HG02623 (cell line): ENCODE data around the gene C18orf32.
"Not testable (repeated sequence)": the region's sequence is repeated elsewhere in the genome, so short reads cannot be mapped to it uniquely, and the experiment has no call there.

Experiments
- ATAC-seq: cut with Tn5 transposase; IDR thresholded peaks from one replicate; pipeline ENCODE4 v1.9.1; 2021; ENCODE audit warnings: moderate library complexity; ENCODE audit not compliant: unreplicated experiment

Gene C18orf32

GRCh38 chr18:49472459-49472858, 14.6 kb downstream of the C18orf32 start:
- ATAC-seq: no peak

DNA sequence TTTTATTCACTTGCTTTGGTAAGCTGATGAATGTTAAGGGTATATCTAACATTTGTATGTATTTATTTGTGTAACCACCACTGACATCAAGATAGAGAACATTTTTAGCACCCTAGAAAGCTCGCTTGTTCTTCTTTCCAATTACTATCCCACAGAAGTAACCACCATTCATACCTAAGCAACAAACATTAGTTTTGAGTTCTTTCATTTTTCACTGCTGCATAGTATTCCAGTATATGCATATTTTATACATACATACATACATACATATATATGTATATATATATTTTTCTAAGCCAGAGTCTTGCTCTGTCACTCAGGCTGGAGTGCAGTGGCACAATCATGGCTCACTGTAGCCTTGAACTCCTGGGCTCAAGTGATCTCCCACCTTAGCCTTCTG, 15.5 kb downstream of the C18orf32 start:
- ATAC-seq: no peak

- no peak for ATAC-seq
Measured at GRCh38 chr18:49467599-49467998, 19.4 kb downstream of the C18orf32 start.

GRCh38 chr18:49467019-49467563, 19.9 kb downstream of the C18orf32 start:
- no peak for ATAC-seq

DNA sequence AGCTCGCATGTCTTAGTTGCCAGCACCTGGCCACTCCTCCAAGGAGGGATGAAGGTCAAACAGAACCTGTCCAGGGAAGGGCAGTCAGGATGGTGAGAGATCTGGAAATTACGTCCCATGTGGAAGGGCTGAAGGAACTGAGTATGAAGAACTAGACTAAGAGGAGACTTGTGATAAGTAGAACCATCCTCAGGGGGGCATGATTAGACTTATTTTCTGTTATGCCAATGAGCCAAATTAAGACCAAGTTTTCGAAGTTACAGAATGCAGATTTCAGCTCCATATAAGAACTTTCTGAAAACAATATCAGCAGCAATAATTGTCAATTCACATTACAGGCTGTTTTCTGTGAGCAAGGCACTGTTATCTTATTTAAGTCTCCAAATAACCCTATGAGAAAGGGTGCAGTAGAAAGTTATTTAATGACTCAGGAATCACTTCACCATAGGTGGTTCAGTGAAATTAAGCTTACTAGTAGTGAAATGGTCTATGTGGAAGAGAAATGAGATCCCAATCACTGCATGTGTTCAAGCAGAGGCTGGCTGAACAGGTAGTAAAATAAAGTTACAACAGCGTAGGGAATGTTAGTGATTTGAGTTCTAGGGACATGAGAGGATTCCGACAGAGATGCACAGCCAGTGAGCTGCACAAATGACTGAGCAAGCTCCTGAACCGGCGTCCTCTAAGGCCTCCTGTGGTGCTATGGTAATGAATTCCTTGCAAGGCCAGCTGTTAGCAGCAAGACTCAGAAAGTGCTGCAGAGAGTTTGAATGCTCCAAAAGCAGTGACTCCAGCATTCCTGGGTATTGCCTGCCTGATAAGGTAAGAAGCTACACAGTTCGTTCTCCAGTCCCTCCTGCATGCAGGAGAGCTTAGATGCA, 22.1 kb downstream of the C18orf32 start:
- ATAC-seq: no peak

GRCh38 chr18:49461602-49461977, 25.4 kb downstream of the C18orf32 start:
- no peak for ATAC-seq

GRCh38 chr18:49460976-49461601, 25.9 kb downstream of the C18orf32 start:
- ATAC-seq: no peak

GRCh38 chr18:49459404-49460171, 27.4 kb downstream of the C18orf32 start:
- peak; percentile 22 for ATAC-seq

- ATAC-seq: no peak
Measured at GRCh38 chr18:49457616-49458015, 29.4 kb downstream of the C18orf32 start.

DNA sequence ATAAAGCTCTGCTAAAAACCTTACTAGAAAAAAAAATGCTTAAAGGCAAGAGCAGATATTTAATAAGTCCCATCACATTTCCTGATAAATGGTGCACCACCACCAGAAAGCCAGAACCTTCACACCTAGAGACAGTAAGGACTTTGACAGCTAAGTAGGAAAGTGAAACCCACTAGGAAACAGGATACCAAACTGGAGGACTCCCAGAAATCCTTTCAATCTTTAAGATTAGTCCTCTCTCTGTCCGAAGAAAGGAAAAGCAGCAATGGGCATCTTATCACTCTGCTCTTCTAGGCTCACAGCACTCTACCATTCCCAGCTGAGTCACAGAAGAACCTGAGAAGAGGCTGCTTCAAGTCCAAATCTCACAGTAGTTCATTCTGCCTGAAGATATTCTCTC, 30.2 kb downstream of the C18orf32 start:
- ATAC-seq: no peak

GRCh38 chr18:49452534-49452933, 34.5 kb downstream of the C18orf32 start:
- not testable (repeated sequence) for ATAC-seq

GRCh38 chr18:49447810-49448745, 39.0 kb downstream of the C18orf32 start:
- no peak for ATAC-seq

DNA sequence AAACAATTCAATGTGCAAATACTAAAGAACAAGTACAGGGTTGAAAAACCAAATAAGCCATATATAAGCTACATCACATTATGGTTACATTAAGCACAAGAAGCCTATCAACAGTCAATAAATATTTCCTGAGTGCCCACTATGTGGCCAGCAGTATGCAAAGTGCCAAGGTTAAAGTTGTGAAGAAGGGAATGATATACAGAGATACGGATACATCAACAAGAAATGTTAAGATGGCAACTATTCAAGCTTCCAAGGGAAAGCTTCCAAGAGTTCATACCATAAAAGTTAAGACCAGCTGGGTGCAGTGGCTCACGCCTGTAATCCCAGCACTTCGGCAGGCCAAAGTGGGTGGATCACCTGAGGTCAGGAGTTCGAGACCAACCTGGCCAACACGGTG, 40.6 kb downstream of the C18orf32 start:
- no peak for ATAC-seq

DNA sequence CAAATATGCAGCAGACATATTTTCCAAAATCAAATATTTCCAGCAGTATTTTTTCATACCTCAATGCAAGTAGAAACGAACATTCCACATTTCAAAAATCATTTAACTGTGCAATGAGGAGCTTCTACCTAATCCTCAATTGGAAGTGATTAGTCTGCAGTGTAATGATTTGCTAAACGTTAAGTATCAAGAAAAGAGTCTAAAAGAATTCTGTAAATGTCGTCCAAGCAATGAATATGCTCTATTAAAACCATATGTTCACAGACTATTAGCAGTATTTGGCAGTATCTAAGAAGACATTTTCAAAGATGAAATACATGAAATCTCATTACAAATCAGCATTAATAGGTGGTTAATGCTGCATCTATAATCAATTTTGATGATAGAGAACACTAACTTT, 42.5 kb downstream of the C18orf32 start:
- ATAC-seq: no peak

DNA sequence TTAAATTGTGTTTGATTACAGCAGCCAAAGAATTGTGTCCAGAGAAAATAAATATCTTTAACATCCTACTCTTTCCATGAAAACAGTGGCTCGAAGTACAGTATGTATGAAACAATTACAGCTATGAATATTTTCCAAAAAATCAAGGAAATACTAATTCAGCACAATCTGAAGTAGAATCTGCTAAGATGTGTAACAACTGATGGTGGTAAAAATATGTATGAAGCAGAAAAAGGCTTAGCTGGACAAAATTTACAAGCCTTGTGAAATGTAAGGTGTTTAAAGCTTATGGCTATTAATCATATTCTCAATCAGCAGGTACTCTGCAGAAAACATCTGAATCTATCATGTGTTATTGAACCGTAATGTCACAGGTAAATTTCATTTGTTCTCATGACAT, 43.2 kb downstream of the C18orf32 start:
- no peak for ATAC-seq

- no peak for ATAC-seq
Measured at GRCh38 chr18:49441338-49441938, 45.6 kb downstream of the C18orf32 start.

DNA sequence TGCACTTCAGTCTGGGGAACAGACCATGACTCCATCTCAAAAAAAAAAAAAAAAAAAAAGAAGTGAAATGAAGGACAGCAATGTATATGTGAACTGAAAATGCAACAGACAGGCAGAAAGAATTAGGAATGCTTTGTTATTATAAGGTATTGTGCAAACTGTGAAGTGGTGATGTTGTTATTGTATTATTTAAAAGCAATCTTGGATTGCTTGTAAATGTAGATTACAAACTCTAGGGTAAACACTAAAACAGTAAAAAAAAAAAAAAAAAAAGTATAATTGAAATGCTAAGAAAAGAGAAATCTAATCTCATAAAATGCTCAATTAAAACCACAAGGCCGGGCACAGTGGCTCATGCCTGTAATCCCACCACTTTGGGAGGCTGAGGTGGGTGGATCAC, 51.9 kb downstream of the C18orf32 start:
- ATAC-seq: no peak

GRCh38 chr18:49432602-49433001, 54.4 kb downstream of the C18orf32 start:
- ATAC-seq: no peak

GRCh38 chr18:49431165-49431962, 55.7 kb downstream of the C18orf32 start:
- no peak for ATAC-seq
